HEK293 (cell line): ENCODE measurements around the gene KCNQ1.

Source experiments
- CTCF ChIP-seq: fragments of 450-650 bp; formaldehyde crosslinking; IDR thresholded peaks from 2 replicates; pipeline ENCODE4 v1.5.1; 2016; ENCODE audit warnings: missing biosample characterization, missing genetic modification characterization
- KLF16 ChIP-seq: fragments of 450-650 bp; formaldehyde crosslinking; IDR thresholded peaks from 2 replicates; pipeline ENCODE4 v1.5.1; 2017; ENCODE audit warnings: missing biosample characterization, missing genetic modification characterization
- YY1 ChIP-seq: fragments of 450-650 bp; formaldehyde crosslinking; IDR thresholded peaks from 2 replicates; pipeline ENCODE4 v1.5.1; 2018; ENCODE audit warnings: missing biosample characterization, missing genetic modification characterization
- ZNF138 ChIP-seq: fragments of 450-650 bp; formaldehyde crosslinking; IDR thresholded peaks from 2 replicates; pipeline ENCODE4 v1.5.1; 2016; ENCODE audit warnings: missing biosample characterization, missing genetic modification characterization, borderline replicate concordance
- ZNF777 ChIP-seq: fragments of 450-650 bp; formaldehyde crosslinking; IDR thresholded peaks from 2 replicates; pipeline ENCODE4 v1.5.1; 2017; ENCODE audit warnings: missing biosample characterization, missing genetic modification characterization, borderline replicate concordance

GRCh38 chr11:2527621-2528291 is 82.9 kb downstream of the KCNQ1 start:
- TF ChIP-seq YY1 (no peak), CTCF (tag by site-specific recombination) (no peak), KLF16 (no peak), ZNF138 (tag by site-specific recombination) (no peak), ZNF777 (no peak)
